ENCODE results near the gene KL.

DNA sequence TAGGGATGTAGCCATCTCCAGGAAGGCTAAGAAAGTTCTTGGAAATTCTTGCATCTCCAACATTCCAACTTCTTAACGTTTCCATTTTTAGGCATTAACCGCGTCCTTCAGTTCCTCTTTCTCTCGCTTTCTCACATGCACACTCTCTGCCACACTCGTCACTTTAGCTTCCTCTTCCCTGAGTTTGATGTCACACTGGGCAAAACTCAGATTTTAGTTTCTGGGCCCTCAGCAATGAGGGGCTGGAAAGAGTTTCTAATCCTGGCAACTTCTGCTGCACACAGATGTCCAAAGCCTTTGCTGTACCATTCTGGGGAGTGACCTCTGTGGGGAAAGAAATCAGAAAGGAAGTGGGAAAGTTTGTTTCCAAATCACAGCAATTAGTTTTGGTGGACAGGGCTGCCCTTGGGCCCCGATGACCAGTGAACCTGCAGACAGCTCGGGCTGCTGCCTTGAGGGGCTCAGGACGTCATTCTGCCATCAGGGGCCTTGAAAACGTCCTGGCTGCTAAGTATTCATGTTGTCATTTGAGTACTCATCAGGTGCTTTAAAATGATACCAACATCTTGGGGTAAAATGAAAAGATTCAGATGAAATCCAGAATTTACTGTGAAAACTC lies 89.3 kb downstream of the KL start:
- TF ChIP-seq ZNF350 (tag by site-specific recombination; IDR thresholded peaks at IDR 0.05): no peak
- TF ChIP-seq, protein P1, sequence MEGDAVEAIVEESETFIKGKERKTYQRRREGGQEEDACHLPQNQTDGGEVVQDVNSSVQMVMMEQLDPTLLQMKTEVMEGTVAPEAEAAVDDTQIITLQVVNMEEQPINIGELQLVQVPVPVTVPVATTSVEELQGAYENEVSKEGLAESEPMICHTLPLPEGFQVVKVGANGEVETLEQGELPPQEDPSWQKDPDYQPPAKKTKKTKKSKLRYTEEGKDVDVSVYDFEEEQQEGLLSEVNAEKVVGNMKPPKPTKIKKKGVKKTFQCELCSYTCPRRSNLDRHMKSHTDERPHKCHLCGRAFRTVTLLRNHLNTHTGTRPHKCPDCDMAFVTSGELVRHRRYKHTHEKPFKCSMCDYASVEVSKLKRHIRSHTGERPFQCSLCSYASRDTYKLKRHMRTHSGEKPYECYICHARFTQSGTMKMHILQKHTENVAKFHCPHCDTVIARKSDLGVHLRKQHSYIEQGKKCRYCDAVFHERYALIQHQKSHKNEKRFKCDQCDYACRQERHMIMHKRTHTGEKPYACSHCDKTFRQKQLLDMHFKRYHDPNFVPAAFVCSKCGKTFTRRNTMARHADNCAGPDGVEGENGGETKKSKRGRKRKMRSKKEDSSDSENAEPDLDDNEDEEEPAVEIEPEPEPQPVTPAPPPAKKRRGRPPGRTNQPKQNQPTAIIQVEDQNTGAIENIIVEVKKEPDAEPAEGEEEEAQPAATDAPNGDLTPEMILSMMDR (tag by site-specific recombination; IDR thresholded peaks at IDR 0.05): no peak

Data from HEK293 (cell line).